HEK293 (cell line): Measurements from ENCODE around the gene ZWILCH.
A peak's percentile ranks its signal among the peaks of the same experiment; 100 is the strongest.

Experiments used
- CTCF ChIA-PET: fragments of 350-600 bp; formaldehyde crosslinking; extraction: SDS; loops from one replicate; lab custom pipeline; 2021; ENCODE audit warnings: antibody characterized with exemption; lab: Yijun Ruan, JAX
- POLR2A ChIA-PET: fragments of 300-600 bp; formaldehyde crosslinking; extraction: SDS; loops from one replicate; lab custom pipeline; 2020; ENCODE audit warnings: antibody characterized with exemption, inconsistent platforms; lab: Yijun Ruan, JAX
- H3K27ac ChIP-seq: fragments of 200-500 bp; sonication (Bioruptor generic); 2 replicates; pipeline ENCODE4 v1.5.1; 2014; ENCODE audit warnings: low read depth, low read length, control low read depth, inconsistent platforms; ENCODE audit errors: extremely low read depth
- H3K36me3 ChIP-seq, 2 experiments: fragments of 200-500 bp in 1 of 2; sonication (Bioruptor generic) in 1 of 2; 1 replicate in 1 of 2; 2 replicates in 1 of 2; pipeline ENCODE4 v1.5.1; 2014 to 2017; ENCODE audit warnings: inconsistent platforms in 2 of 2, low read length in 2 of 2; ENCODE audit not compliant: control insufficient read depth in 2 of 2, insufficient read depth in 1 of 2
- H3K4me1 ChIP-seq: fragments of 200-500 bp; sonication (Bioruptor generic); 2 replicates; pipeline ENCODE4 v1.5.1; 2014; ENCODE audit warnings: mild to moderate bottlenecking, low read length, inconsistent platforms; ENCODE audit not compliant: control insufficient read depth, insufficient read depth
- H3K4me3 ChIP-seq: 2 replicates; pipeline ENCODE4 v1.5.1; 2011; ENCODE audit warnings: low read depth, mild to moderate bottlenecking, control low read depth, low read length, moderate library complexity
- H3K9me3 ChIP-seq: fragments of 200-500 bp; sonication (Bioruptor generic); 2 replicates; pipeline ENCODE4 v1.5.1; 2014; ENCODE audit warnings: low read depth, low read length, inconsistent platforms; ENCODE audit not compliant: control insufficient read depth, insufficient read depth
- FEZF1 ChIP-seq: fragments of 450-650 bp; formaldehyde crosslinking; IDR thresholded peaks from 2 replicates; pipeline ENCODE4 v1.5.1; 2016; ENCODE audit warnings: missing biosample characterization, missing genetic modification characterization
- GFI1B ChIP-seq: fragments of 450-650 bp; formaldehyde crosslinking; IDR thresholded peaks from 2 replicates; pipeline ENCODE4 v1.5.1; 2016; ENCODE audit warnings: missing biosample characterization, missing genetic modification characterization
- KLF16 ChIP-seq: fragments of 450-650 bp; formaldehyde crosslinking; IDR thresholded peaks from 2 replicates; pipeline ENCODE4 v1.5.1; 2017; ENCODE audit warnings: missing biosample characterization, missing genetic modification characterization
- MZF1 ChIP-seq: fragments of 450-650 bp; formaldehyde crosslinking; IDR thresholded peaks from 2 replicates; pipeline ENCODE4 v1.5.1; 2017; ENCODE audit warnings: missing biosample characterization, missing genetic modification characterization, borderline replicate concordance
- OVOL3 ChIP-seq: fragments of 450-650 bp; formaldehyde crosslinking; IDR thresholded peaks from 2 replicates; pipeline ENCODE4 v1.5.1; 2016; ENCODE audit warnings: missing biosample characterization, missing genetic modification characterization
- PATZ1 ChIP-seq: fragments of 450-650 bp; formaldehyde crosslinking; IDR thresholded peaks from 2 replicates; pipeline ENCODE4 v1.5.1; 2016; ENCODE audit warnings: missing biosample characterization, missing genetic modification characterization
- SCRT1 ChIP-seq: fragments of 450-650 bp; formaldehyde crosslinking; IDR thresholded peaks from 2 replicates; pipeline ENCODE4 v1.5.1; 2016; ENCODE audit warnings: missing biosample characterization, missing genetic modification characterization, borderline replicate concordance
- SP3 ChIP-seq: fragments of 450-650 bp; formaldehyde crosslinking; IDR thresholded peaks from 2 replicates; pipeline ENCODE4 v1.5.1; 2016; ENCODE audit warnings: missing biosample characterization, missing genetic modification characterization
- ZBTB44 ChIP-seq: fragments of 450-650 bp; IDR thresholded peaks from 2 replicates; pipeline ENCODE4 v1.5.1; 2018; ENCODE audit warnings: missing biosample characterization, mild to moderate bottlenecking, missing genetic modification characterization
- ZBTB48 ChIP-seq: fragments of 450-650 bp; formaldehyde crosslinking; IDR thresholded peaks from 2 replicates; pipeline ENCODE4 v1.5.1; 2016; ENCODE audit warnings: missing biosample characterization, missing genetic modification characterization
- ZBTB6 ChIP-seq: fragments of 450-650 bp; formaldehyde crosslinking; IDR thresholded peaks from 2 replicates; pipeline ENCODE4 v1.5.1; 2017; ENCODE audit warnings: missing biosample characterization, missing genetic modification characterization
- ZBTB8A ChIP-seq: fragments of 450-650 bp; formaldehyde crosslinking; IDR thresholded peaks from 2 replicates; pipeline ENCODE4 v1.5.1; 2016; ENCODE audit warnings: missing biosample characterization, missing genetic modification characterization
- ZFP41 ChIP-seq: fragments of 450-650 bp; formaldehyde crosslinking; IDR thresholded peaks from 2 replicates; pipeline ENCODE4 v1.5.1; 2016; ENCODE audit warnings: missing biosample characterization, missing genetic modification characterization, borderline replicate concordance
- ZIC2 ChIP-seq: fragments of 450-650 bp; formaldehyde crosslinking; IDR thresholded peaks from 2 replicates; pipeline ENCODE4 v1.5.1; 2016; ENCODE audit warnings: missing biosample characterization, missing genetic modification characterization
- ZNF169 ChIP-seq: fragments of 450-650 bp; formaldehyde crosslinking; IDR thresholded peaks from 2 replicates; pipeline ENCODE4 v1.5.1; 2016; ENCODE audit warnings: missing biosample characterization, missing genetic modification characterization
- ZNF184 ChIP-seq: fragments of 450-650 bp; IDR thresholded peaks from 2 replicates; pipeline ENCODE4 v1.5.1; 2018; ENCODE audit warnings: missing biosample characterization, mild to moderate bottlenecking, missing genetic modification characterization
- ZNF2 ChIP-seq: fragments of 450-650 bp; formaldehyde crosslinking; IDR thresholded peaks from 2 replicates; pipeline ENCODE4 v1.5.1; 2016; ENCODE audit warnings: missing biosample characterization, missing genetic modification characterization
- ZNF341 ChIP-seq: fragments of 450-650 bp; formaldehyde crosslinking; IDR thresholded peaks from 2 replicates; pipeline ENCODE4; 2016; ENCODE audit warnings: low read depth, missing biosample characterization, missing genetic modification characterization
- ZNF48 ChIP-seq: fragments of 450-650 bp; formaldehyde crosslinking; IDR thresholded peaks from 2 replicates; pipeline ENCODE4 v1.5.1; 2016; ENCODE audit warnings: missing biosample characterization, missing genetic modification characterization
- ZNF518A ChIP-seq: fragments of 450-650 bp; formaldehyde crosslinking; conservative IDR thresholded peaks from 2 replicates; pipeline ENCODE4 v1.5.1; 2016; ENCODE audit warnings: low read depth, missing biosample characterization, missing genetic modification characterization
- ZNF521 ChIP-seq: fragments of 450-650 bp; formaldehyde crosslinking; IDR thresholded peaks from 2 replicates; pipeline ENCODE4 v1.5.1; 2017; ENCODE audit warnings: missing biosample characterization, mild to moderate bottlenecking, missing genetic modification characterization
- ZNF560 ChIP-seq: fragments of 450-650 bp; formaldehyde crosslinking; IDR thresholded peaks from 2 replicates; pipeline ENCODE4 v1.5.1; 2017; ENCODE audit warnings: missing biosample characterization, missing genetic modification characterization, borderline replicate concordance
- ZNF561 ChIP-seq: fragments of 450-650 bp; IDR thresholded peaks from 2 replicates; pipeline ENCODE4 v1.5.1; 2018; ENCODE audit warnings: missing biosample characterization, missing genetic modification characterization, borderline replicate concordance
- ZNF621 ChIP-seq: fragments of 450-650 bp; formaldehyde crosslinking; IDR thresholded peaks from 2 replicates; pipeline ENCODE4 v1.5.1; 2017; ENCODE audit warnings: missing biosample characterization, missing genetic modification characterization
- ZNF654 ChIP-seq: fragments of 450-650 bp; formaldehyde crosslinking; IDR thresholded peaks from 2 replicates; pipeline ENCODE4 v1.5.1; 2016; ENCODE audit warnings: low read depth, missing biosample characterization, missing genetic modification characterization
- ZNF660 ChIP-seq: fragments of 450-650 bp; IDR thresholded peaks from 2 replicates; pipeline ENCODE4 v1.5.1; 2018; ENCODE audit warnings: missing biosample characterization, mild to moderate bottlenecking, missing genetic modification characterization
- ZNF664 ChIP-seq: fragments of 450-650 bp; formaldehyde crosslinking; IDR thresholded peaks from 2 replicates; pipeline ENCODE4 v1.5.1; 2016; ENCODE audit warnings: missing biosample characterization, missing genetic modification characterization
- ZSCAN30 ChIP-seq: fragments of 450-650 bp; IDR thresholded peaks from 2 replicates; pipeline ENCODE4 v1.5.1; 2018; ENCODE audit warnings: missing biosample characterization, mild to moderate bottlenecking, missing genetic modification characterization, moderate library complexity

The ZWILCH gene

GRCh38 chr15:66498501-66499386, 6.4 kb upstream of the ZWILCH start:
- H3K9me3 ChIP-seq: no peaks in the 10 kb centered on the region
- CTCF ChIA-PET: interaction anchor here (0.6 to 3.2 kb wide), 49 partner anchors 8 to 742 kb away, joined by 3 to 58 read pairs (median 4); partner anchors contain the start of genes MAP2K1 and ZWILCH
- peaks cover 5% of the 10 kb centered on the region; the same call in 1 of the 2 replicates for H3K4me1 ChIP-seq
- POLR2A ChIA-PET: interaction anchor here (0.9 to 3.5 kb wide), 5 partner anchors 10 to 209 kb away, joined by 3 to 26 read pairs (median 3); partner anchors contain the start of genes MAP2K1 and TIPIN
- H3K4me3 ChIP-seq: no peak overlapping the region
- peak overlapping the region; percentile 24; the same call in 1 of the 2 replicates for H3K27ac ChIP-seq
- peaks cover 71 to 95% of the 10 kb centered on the region in 2 experiments for H3K36me3 ChIP-seq
- TF ChIP-seq ZNF521 (tag by site-specific recombination) (no peak), ZFP41 (tag by site-specific recombination) (no peak), ZBTB44 (tag by site-specific recombination) (peak; percentile 40; the same call in 1 of the 2 replicates), GFI1B (tag by site-specific recombination) (no peak), ZNF561 (tag by site-specific recombination) (0 out of 2 replicates have a peak, but pooled peaks have one; percentile 34), ZSCAN30 (tag by site-specific recombination) (peak; percentile 55; the same call in 1 of the 2 replicates), ZNF654 (peak; percentile 64), MZF1 (tag by site-specific recombination) (peak; percentile 95; the same call in 1 of the 2 replicates), ZBTB6 (tag by site-specific recombination) (no peak), ZNF2 (tag by site-specific recombination) (peak; percentile 65), ZNF48 (tag by site-specific recombination) (no peak), ZNF660 (tag by site-specific recombination) (peak; percentile 99), ZBTB8A (tag by site-specific recombination) (no peak; the same call in 1 of the 2 replicates), PATZ1 (tag by site-specific recombination) (0 out of 2 replicates have a peak, but pooled peaks have one; percentile 16), SCRT1 (no peak), ZNF184 (tag by site-specific recombination) (peak; percentile 60), ZIC2 (tag by site-specific recombination) (no peak), FEZF1 (peak; percentile 47; the same call in 1 of the 2 replicates), ZNF341 (tag by site-specific recombination) (peak; percentile 45; the same call in 1 of the 2 replicates), ZNF518A (tag by site-specific recombination) (no peak), SP3 (no peak), ZBTB48 (tag by site-specific recombination) (no peak), OVOL3 (tag by site-specific recombination) (no peak), KLF16 (tag by site-specific recombination) (no peak), ZNF664 (tag by site-specific recombination) (no peak), ZNF621 (tag by site-specific recombination) (no peak), ZNF169 (tag by site-specific recombination) (no peak), ZNF560 (tag by site-specific recombination) (no peak)
